ACC112 (cell line): ENCODE results near the gene TPP2.

Experiments used
- H2AFZ ChIP-seq: fragments of 200-600 bp; sonication (generic); one replicate; pipeline ENCODE4 v1.6.0; 2017; ENCODE audit warnings: antibody characterized with exemption, low read length; ENCODE audit not compliant: unreplicated experiment
- H3K27ac ChIP-seq: fragments of 200-600 bp; sonication (generic); 2 replicates; pipeline ENCODE4 v1.5.1; 2014; ENCODE audit warnings: low read depth, mild to moderate bottlenecking, antibody characterized with exemption, low read length, moderate library complexity
- H3K27me3 ChIP-seq: fragments of 200-600 bp; sonication (generic); 2 replicates; pipeline ENCODE4 v1.6.1; 2014; ENCODE audit warnings: mild to moderate bottlenecking, antibody characterized with exemption, low read length, moderate library complexity, mixed read lengths; ENCODE audit not compliant: insufficient read depth
- H3K36me3 ChIP-seq: fragments of 200-600 bp; sonication (generic); 2 replicates; pipeline ENCODE4 v1.6.1; 2016; ENCODE audit warnings: mild to moderate bottlenecking, antibody characterized with exemption, low read length, moderate library complexity, mixed read lengths; ENCODE audit not compliant: insufficient read depth
- H3K4me1 ChIP-seq: fragments of 200-600 bp; sonication (generic); one replicate; pipeline ENCODE4 v1.6.1; 2016; ENCODE audit warnings: low read length, mixed read lengths; ENCODE audit not compliant: insufficient read depth, unreplicated experiment, control insufficient read depth
- H3K4me3 ChIP-seq: fragments of 200-600 bp; sonication (generic); 2 replicates; pipeline ENCODE4 v1.5.1; 2014; ENCODE audit warnings: mild to moderate bottlenecking, low read depth, low read length
- H3K79me2 ChIP-seq: fragments of 200-600 bp; sonication (generic); one replicate; pipeline ENCODE4 v1.6.0; 2016; ENCODE audit warnings: low read length; ENCODE audit not compliant: control insufficient read depth, unreplicated experiment, insufficient read depth

Gene TPP2

GRCh38 chr13:102715447-102715846, 118.7 kb downstream of the TPP2 start:
- Histone ChIP-seq H3K27ac (no peak overlapping the region), H3K27me3 (no peaks in the 10 kb centered on the region), H3K4me1 (peaks cover 5% of the 10 kb centered on the region)

GRCh38 chr13:102718746-102719145, 122.0 kb downstream of the TPP2 start:
- Histone ChIP-seq H3K36me3 (no peaks in the 10 kb centered on the region), H3K27ac (no peak overlapping the region), H3K4me3 (no peak overlapping the region), H3K4me1 (peaks cover 14% of the 10 kb centered on the region), H3K79me2 (no peaks in the 10 kb centered on the region), H3K27me3 (no peaks in the 10 kb centered on the region), H2AFZ (no peak overlapping the region)

More at GRCh38 chr13:102715447-102715846, 118.7 kb downstream of the TPP2 start:
- Histone ChIP-seq H3K36me3 (no peaks in the 10 kb centered on the region), H2AFZ (no peak overlapping the region), H3K4me3 (no peak overlapping the region), H3K79me2 (no peaks in the 10 kb centered on the region)

- no peak overlapping the region for H2AFZ ChIP-seq
- H3K4me3 ChIP-seq: no peak overlapping the region
- H3K36me3 ChIP-seq: no peaks in the 10 kb centered on the region
- H3K27me3 ChIP-seq: no peaks in the 10 kb centered on the region
- no peak overlapping the region for H3K27ac ChIP-seq
- peaks cover 8% of the 10 kb centered on the region for H3K4me1 ChIP-seq
- H3K79me2 ChIP-seq: no peaks in the 10 kb centered on the region
These were observed 125.0 kb downstream of the TPP2 start for GRCh38 chr13:102721800-102722231.

- H3K27me3 ChIP-seq: no peaks in the 10 kb centered on the region
- H3K4me1 ChIP-seq: peaks cover 20% of the 10 kb centered on the region
- H3K27ac ChIP-seq: no peak overlapping the region
- no peaks in the 10 kb centered on the region for H3K36me3 ChIP-seq
- H3K4me3 ChIP-seq: no peak overlapping the region
- no peak overlapping the region for H2AFZ ChIP-seq
- no peaks in the 10 kb centered on the region for H3K79me2 ChIP-seq
These were observed 128.1 kb downstream of the TPP2 start for GRCh38 chr13:102724923-102725322.

GRCh38 chr13:102726430-102726829, 129.6 kb downstream of the TPP2 start:
- H3K4me1 ChIP-seq: peaks cover 25% of the 10 kb centered on the region
- H3K79me2 ChIP-seq: no peaks in the 10 kb centered on the region
- H3K36me3 ChIP-seq: no peaks in the 10 kb centered on the region
- no peak overlapping the region for H3K4me3 ChIP-seq
- H3K27me3 ChIP-seq: 0 out of 2 replicates have a peak, but pooled peaks cover under 1% of the 10 kb centered on the region
- no peak overlapping the region for H3K27ac ChIP-seq
- H2AFZ ChIP-seq: no peak overlapping the region
